Adipocyte (in vitro differentiated cells): ENCODE data around the gene RGL1.

Experiments
- DNase-seq: peaks from one replicate; pipeline ENCODE4 v3.0.0-alpha.2; 2015; ENCODE audit warnings: low read depth
- H3K27me3 ChIP-seq: replicated peaks from 2 replicates; pipeline ENCODE4 v1.7.0; 2013; ENCODE audit warnings: mild to moderate bottlenecking, low read length, moderate library complexity; ENCODE audit not compliant: control insufficient read depth, insufficient read depth
- H3K36me3 ChIP-seq: 2 replicates; pipeline ENCODE4 v1.7.0; 2013; ENCODE audit warnings: low read length, mild to moderate bottlenecking, moderate library complexity; ENCODE audit not compliant: control insufficient read depth, insufficient read depth, severe bottlenecking
- H3K4me1 ChIP-seq: 2 replicates; pipeline ENCODE4 v1.7.0; 2013; ENCODE audit warnings: mild to moderate bottlenecking, low read length, moderate library complexity; ENCODE audit not compliant: control insufficient read depth, insufficient read depth
- H3K4me3 ChIP-seq: 2 replicates; pipeline ENCODE4 v1.7.0; 2013; ENCODE audit warnings: mild to moderate bottlenecking, low read length, moderate library complexity
- H3K9ac ChIP-seq: 2 replicates; pipeline ENCODE4 v1.7.0; 2013; ENCODE audit warnings: mild to moderate bottlenecking, low read length, moderate library complexity
- H3K9me3 ChIP-seq: 2 replicates; pipeline ENCODE4 v1.7.0; 2013; ENCODE audit warnings: mild to moderate bottlenecking, low read length, moderate library complexity; ENCODE audit not compliant: control insufficient read depth

Gene RGL1

GRCh38 chr1:183844806-183845205 lies 39.9 kb downstream of the RGL1 start:
- Histone ChIP-seq H3K9me3 (no peaks in the 10 kb centered on the region), H3K4me1 (peaks cover 40% of the 10 kb centered on the region), H3K9ac (no peak overlapping the region), H3K4me3 (no peak overlapping the region), H3K36me3 (peaks cover 4% of the 10 kb centered on the region), H3K27me3 (no peaks in the 10 kb centered on the region)
- no peak for DNase-seq

GRCh38 chr1:183845681-183846080 lies 40.8 kb downstream of the RGL1 start:
- peaks cover 43% of the 10 kb centered on the region for H3K4me1 ChIP-seq
- H3K4me3 ChIP-seq: no peak overlapping the region
- H3K9ac ChIP-seq: no peak overlapping the region
- peaks cover 4% of the 10 kb centered on the region for H3K36me3 ChIP-seq
- peak; percentile 18 for DNase-seq
- H3K27me3 ChIP-seq: no peaks in the 10 kb centered on the region
- no peaks in the 10 kb centered on the region for H3K9me3 ChIP-seq

GRCh38 chr1:183847641-183848040 lies 42.7 kb downstream of the RGL1 start:
- Histone ChIP-seq H3K9me3 (no peaks in the 10 kb centered on the region), H3K4me3 (no peak overlapping the region), H3K9ac (no peak overlapping the region), H3K4me1 (peaks cover 32% of the 10 kb centered on the region), H3K36me3 (peaks cover 4% of the 10 kb centered on the region), H3K27me3 (no peaks in the 10 kb centered on the region)
- DNase-seq: no peak

GRCh38 chr1:183850852-183851251 lies 45.9 kb downstream of the RGL1 start:
- no peak overlapping the region for H3K4me3 ChIP-seq
- no peaks in the 10 kb centered on the region for H3K27me3 ChIP-seq
- no peaks in the 10 kb centered on the region for H3K9me3 ChIP-seq
- H3K4me1 ChIP-seq: peaks cover 16% of the 10 kb centered on the region
- H3K36me3 ChIP-seq: peaks cover 4% of the 10 kb centered on the region
- DNase-seq: peak; percentile 35
- no peak overlapping the region for H3K9ac ChIP-seq

- H3K36me3 ChIP-seq: no peaks in the 10 kb centered on the region
- no peak overlapping the region for H3K4me3 ChIP-seq
- DNase-seq: no peak
- no peaks in the 10 kb centered on the region for H3K27me3 ChIP-seq
- no peak overlapping the region for H3K9ac ChIP-seq
- H3K4me1 ChIP-seq: peaks cover 19% of the 10 kb centered on the region
- no peaks in the 10 kb centered on the region for H3K9me3 ChIP-seq
These were observed 54.2 kb downstream of the RGL1 start for GRCh38 chr1:183859119-183859518.

- H3K9ac ChIP-seq: no peak overlapping the region
- DNase-seq: peak; percentile 30
- peaks cover 19% of the 10 kb centered on the region for H3K4me1 ChIP-seq
- H3K4me3 ChIP-seq: no peak overlapping the region
- H3K9me3 ChIP-seq: no peaks in the 10 kb centered on the region
- no peaks in the 10 kb centered on the region for H3K27me3 ChIP-seq
- no peaks in the 10 kb centered on the region for H3K36me3 ChIP-seq
These were observed 54.9 kb downstream of the RGL1 start for GRCh38 chr1:183859831-183860230.

- no peak for DNase-seq
- no peaks in the 10 kb centered on the region for H3K27me3 ChIP-seq
- no peaks in the 10 kb centered on the region for H3K9me3 ChIP-seq
- H3K36me3 ChIP-seq: peaks cover 9% of the 10 kb centered on the region
- H3K9ac ChIP-seq: no peak overlapping the region
- no peak overlapping the region for H3K4me3 ChIP-seq
- peaks cover 19% of the 10 kb centered on the region for H3K4me1 ChIP-seq
These were observed 58.0 kb downstream of the RGL1 start for GRCh38 chr1:183862967-183863366.

- no peak overlapping the region for H3K9ac ChIP-seq
- H3K36me3 ChIP-seq: peaks cover 9% of the 10 kb centered on the region
- H3K4me1 ChIP-seq: peaks cover 18% of the 10 kb centered on the region
- H3K4me3 ChIP-seq: no peak overlapping the region
- no peaks in the 10 kb centered on the region for H3K9me3 ChIP-seq
- no peak for DNase-seq
- H3K27me3 ChIP-seq: no peaks in the 10 kb centered on the region
These were observed 58.9 kb downstream of the RGL1 start for GRCh38 chr1:183863852-183864251.

GRCh38 chr1:183864611-183865010 lies 59.7 kb downstream of the RGL1 start:
- Histone ChIP-seq H3K9ac (no peak overlapping the region), H3K27me3 (no peaks in the 10 kb centered on the region), H3K9me3 (no peaks in the 10 kb centered on the region), H3K4me3 (no peak overlapping the region), H3K4me1 (peaks cover 11% of the 10 kb centered on the region), H3K36me3 (peaks cover 9% of the 10 kb centered on the region)
- no peak for DNase-seq

- Histone ChIP-seq H3K4me3 (no peak overlapping the region), H3K27me3 (no peaks in the 10 kb centered on the region), H3K9me3 (no peaks in the 10 kb centered on the region), H3K4me1 (peaks cover 34% of the 10 kb centered on the region), H3K36me3 (peaks cover 14% of the 10 kb centered on the region), H3K9ac (no peak overlapping the region)
- no peak for DNase-seq
These were observed 64.3 kb downstream of the RGL1 start for GRCh38 chr1:183869230-183869629.

- DNase-seq: no peak
- Histone ChIP-seq H3K27me3 (no peaks in the 10 kb centered on the region), H3K4me3 (peak overlapping the region; percentile 16), H3K9ac (no peak overlapping the region), H3K36me3 (peaks cover 14% of the 10 kb centered on the region), H3K9me3 (no peaks in the 10 kb centered on the region), H3K4me1 (peaks cover 34% of the 10 kb centered on the region)
These were observed 64.7 kb downstream of the RGL1 start for GRCh38 chr1:183869664-183870063.

- peak overlapping the region; percentile 51 for H3K9ac ChIP-seq
- H3K4me3 ChIP-seq: peak overlapping the region; percentile 0
- H3K9me3 ChIP-seq: no peaks in the 10 kb centered on the region
- peaks cover 14% of the 10 kb centered on the region for H3K36me3 ChIP-seq
- peak; percentile 39 for DNase-seq
- H3K4me1 ChIP-seq: peaks cover 34% of the 10 kb centered on the region
- no peaks in the 10 kb centered on the region for H3K27me3 ChIP-seq
These were observed 65.6 kb downstream of the RGL1 start for GRCh38 chr1:183870351-183871077.
